ENCODE data around the gene ROBO1.

ROBO1 gene

DNA sequence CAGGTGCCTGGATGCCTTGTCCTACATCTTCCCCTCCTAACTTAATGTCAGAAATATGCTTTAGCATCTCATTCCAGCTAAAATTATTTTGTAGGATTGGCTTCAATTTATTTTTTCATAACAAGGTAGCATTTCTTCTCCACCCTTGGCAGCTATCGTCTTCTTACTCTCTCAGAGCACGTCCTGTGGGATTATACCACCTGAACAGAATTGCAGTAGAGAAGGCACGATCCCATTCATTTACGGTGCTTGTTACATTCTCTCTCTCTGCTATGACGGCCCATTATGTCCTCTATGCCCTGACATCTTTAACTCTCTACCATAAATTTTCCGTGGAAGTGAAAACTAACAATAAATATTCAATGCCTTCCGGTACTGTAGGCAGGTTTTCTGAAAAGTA, 103.3 kb downstream of the ROBO1 start:
- DNase-seq = no peak

DNA sequence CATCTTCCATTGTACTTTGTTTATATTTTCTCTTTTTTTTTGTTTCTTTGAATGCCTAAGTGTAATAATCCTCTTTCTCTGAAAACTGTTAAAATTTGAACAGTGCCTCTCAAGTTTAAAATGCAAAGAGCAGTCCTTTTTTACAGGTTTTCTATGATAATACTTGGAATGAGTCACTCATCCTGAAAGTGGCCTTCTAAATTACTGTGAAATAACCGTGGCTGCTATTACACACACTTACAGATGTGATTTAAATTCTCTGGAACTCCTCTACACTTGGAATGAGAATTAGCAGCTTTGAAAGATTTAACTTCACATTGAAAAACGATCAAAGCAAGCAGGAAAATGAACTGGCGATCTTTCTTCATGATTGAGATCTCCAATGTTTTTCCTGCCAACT, 105.9 kb downstream of the ROBO1 start:
- DNase-seq = no peak

DNA sequence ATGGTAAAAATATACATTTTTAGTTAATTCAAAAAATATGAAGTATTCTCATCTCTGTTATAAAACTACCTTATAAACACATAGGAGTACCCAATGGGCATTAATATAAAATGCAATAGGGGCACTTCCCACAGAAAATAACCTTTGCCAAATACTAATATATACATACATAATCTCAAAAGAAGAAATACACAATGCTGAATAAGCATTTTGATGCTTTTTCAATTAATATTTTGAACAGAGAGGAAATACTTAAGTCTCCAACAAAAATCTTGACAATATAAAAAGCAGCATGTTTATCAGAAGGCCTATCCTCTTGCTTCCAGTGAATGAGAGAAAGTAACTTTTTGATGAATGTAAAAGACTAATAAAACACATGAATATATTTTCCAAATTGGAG, 110.7 kb downstream of the ROBO1 start:
- no peak for DNase-seq

DNA sequence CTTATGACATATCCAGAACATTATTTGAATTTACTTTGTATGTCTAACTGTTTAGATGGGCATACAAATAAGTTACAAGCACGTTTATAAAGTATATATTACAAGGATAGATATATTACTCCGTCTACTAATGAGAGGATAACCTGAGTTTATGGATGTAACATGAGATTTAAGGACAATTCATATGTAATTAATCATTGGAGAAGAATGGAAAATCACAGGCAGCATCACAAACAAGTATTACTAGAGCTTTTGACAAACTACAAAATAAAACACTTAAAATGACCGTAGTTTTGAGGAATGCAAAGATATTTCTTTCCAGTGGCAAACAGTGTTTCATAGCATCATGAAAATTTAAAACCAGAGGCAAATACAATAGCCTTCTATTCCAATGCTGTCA, 113.8 kb downstream of the ROBO1 start:
- no peak for DNase-seq

DNA sequence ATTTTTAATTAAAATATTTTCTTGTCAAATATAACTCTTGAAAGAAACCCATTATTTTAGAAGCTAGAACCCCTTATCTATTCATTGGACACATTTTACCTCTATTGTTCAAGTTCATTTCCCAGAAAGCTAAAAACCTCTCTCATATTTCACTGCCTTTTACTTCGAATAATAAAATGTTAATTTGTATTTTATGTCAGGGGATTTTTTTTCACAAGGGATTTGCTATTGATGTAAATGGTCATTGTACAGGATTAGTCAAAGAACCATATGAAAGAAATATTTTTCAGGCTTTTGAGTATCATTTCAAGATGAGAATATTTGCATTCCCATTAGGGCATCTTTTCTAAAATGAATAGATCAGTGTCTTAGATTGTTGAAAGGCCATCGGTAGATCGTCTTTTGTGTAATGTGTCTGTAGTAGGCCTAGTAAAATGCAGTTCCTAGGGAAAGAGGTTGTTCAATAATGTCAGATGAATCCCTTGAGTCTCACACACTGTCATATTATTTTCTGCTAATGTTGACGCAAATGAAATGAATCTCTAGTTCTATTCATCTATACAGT, 114.5 kb downstream of the ROBO1 start:
- no peak for DNase-seq

DNA sequence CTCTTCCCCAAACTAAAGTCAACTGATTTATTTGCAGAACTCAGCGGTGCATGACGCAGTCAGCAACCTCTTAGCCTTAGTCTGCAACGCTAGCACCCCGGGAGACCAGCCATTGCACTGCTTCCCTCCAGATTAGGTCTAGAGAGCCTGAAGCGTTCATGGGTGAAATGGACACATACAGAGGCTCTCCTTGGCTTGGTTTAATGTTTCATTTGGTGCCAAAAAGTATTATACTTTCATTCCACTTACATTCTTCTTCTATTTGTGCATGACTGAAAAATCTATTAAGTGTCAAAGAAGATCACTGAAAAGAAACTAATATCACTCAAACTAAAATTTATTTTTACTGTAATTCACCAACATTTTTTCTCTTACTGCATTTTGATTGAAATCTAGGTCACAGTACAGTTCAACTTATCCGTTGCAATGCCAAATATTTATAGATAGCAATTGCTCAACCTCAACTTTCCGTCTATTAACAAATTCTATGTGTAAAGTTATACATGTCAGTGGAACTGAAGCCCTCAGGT, 116.2 kb downstream of the ROBO1 start:
- no peak for DNase-seq

DNA sequence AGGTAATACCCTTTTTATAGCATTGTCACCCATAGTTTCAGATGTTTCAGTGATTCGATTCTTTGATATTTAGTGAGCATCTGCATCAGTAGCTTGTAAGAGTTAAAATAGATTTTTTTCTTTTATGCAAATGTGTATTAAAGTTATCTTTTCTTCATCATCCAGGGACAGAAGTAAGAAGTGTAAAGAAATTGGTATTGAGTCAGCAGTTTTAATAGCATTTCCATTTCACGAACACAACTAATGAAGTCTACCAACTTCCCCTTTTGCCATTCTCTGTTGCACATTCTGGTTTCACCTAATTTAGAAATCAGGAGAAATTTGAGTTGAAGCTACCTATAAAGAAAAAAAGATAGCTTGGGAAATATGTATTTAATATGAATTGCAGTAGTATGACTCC, 127.9 kb downstream of the ROBO1 start:
- no peak for DNase-seq

DNA sequence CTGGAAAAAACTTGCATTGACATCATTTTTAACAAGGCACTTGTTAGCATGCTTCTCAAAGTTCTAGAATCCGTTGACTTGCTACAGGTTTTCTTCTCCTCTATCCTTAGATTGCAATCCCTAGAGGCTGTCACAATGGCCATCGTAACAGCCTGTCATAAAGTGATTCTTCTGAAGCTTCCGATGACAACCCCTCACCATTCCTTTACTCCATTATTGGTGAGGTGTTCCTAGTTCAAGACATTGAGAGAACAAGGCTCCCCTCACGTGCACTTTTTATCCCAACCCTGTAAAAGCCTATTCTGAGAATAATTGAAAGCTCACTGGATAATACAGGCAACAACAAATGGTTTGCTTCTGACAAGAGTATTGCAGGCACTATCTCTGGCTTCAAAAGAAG, 131.4 kb downstream of the ROBO1 start:
- DNase-seq = no peak

DNA sequence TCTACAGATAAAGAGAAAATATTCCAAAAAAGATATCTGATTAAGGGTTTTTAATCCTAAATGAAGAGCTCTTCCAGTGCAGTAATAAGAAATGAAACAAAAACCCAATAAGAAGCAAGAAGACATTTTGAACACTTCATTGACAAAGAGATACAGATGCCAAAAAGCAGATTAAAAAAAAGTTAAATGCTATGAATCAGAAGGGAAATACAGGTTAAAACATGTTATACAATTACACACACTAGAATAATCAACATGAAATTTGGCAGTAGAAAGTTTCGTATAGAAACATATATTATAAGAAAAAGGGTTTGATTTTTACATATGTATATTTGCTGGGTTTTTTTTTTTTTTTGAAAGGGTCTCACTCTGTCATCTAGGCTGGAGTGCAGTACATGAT, 135.0 kb downstream of the ROBO1 start:
- DNase-seq = no peak

DNA sequence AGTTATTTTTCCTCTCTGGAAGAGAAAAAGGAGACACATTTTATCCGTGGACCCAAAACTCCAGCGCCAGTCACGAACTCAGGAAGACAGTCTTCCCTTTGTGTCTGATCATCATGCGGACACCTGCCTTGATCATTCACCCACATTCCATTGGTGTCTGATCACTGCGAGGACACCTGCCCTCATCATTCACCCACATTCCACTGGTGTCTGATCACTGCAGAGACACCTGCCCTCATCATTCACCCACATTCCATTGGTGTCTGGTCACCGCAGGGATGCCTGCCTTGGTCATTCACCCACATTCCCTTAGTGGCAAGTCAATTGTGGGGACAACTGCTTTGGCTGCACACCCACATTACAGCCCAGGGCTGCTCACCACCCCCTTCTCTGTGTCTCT, 148.9 kb downstream of the ROBO1 start:
- no peak for DNase-seq

DNA sequence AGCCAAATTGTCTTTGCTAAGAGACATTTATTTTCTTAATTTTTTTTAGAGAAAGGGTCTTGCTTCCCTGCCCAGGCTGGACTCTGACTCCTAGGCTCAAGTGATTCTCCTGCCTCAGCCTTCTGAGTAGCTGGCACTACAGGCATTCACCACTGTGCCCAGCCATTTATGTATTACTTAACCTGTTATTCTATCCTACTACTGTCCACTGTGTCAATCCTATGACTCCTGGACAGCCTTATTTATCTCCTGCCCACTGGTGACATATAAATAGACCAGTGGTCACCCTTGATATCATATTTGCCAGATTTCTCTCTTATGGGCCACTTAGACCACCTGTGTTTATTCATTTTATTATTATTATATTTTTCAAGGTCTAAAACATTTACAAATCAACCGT, 161.4 kb downstream of the ROBO1 start:
- DNase-seq = no peak

DNA sequence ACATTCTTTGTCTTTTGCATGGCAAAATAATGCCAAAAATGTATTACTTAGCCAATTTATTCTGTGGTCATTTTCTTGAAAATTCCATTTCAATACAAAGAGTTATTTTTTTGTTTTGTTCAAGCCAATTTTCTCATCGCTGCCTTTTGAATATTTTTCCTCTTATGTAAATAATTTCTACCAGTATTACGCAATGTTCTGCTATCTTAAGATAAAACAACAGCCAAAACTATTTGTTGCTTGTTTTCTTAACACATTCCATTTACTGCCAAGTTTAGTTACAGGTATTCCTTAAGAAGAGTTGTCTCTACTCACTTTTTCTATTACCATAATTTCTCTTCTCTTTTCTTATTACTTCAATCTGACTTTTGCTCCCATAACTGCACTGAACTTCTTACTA, 163.1 kb downstream of the ROBO1 start:
- DNase-seq = no peak

DNA sequence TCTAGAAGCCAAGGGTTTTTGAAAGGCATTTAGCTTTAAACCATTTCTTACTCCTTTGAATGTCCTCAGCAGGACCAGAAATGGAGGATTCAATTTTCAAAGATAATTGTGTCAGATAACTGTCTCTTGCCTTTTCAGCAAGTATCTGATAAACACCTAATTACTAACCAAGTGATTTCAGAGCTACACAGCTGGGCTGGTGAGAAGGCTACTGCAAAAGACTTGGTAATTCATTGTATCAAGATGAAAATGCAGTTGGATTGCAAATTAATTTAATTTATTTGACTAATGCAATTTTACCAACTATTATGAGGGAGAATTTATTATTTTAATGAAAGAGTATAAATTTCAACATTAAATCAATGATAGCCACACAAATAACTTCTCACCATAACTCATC, 165.4 kb downstream of the ROBO1 start:
- no peak for DNase-seq

DNA sequence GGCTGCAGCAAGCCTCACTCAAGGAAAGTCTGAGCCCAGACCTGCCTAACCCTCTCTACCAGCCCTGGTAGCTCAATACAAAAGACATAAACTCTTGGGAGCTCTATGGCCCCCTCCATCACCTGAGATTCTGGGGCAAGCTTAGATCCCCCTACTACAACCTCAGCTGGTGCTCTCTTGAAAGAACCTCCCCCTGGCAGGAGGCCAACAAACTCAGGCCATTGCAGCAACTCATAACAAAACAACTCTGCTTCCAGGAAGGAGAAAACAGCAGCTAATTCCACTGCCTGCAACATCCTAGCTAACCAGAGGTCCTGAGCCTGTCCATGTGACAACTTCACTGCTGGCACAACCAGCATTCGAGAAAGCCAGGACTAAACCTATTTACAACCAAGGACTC, 169.2 kb downstream of the ROBO1 start:
- DNase-seq = no peak

DNA sequence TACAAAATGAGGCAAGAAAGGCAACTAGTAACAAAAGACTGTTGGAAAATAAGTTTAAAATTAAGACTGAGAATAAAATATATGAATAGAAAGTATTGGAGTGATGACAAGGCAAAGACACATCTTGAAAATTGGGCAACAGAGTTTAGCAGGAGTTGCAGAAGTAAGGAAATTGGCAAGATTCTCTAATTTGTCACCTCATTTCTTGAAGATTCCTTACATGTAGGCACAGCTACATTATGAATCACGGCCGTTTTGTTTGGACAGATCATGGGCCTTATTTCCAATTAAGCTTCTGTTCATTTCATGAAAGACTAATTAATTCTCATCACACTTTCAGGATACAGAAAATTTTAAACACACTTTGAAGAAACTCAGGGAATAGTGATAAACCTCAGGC, 170.1 kb downstream of the ROBO1 start:
- DNase-seq = no peak

DNA sequence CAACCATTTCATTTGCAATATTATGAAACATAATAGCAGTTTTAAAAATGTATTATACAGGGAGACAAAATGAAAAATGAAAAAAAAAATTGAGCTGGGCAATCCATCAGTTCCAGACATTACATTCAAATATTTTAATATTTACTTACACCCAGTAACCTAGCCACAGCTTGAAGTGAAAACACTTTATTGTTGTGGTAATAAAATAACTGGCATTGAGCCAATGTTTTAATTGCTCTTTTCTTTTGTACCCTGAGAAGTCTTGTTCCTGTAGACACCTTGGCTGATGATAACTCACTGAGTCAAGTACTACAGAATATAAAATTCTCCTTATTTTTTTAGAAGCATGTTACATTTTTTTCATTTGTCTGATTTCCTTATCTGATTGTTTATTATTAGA, 180.6 kb downstream of the ROBO1 start:
- DNase-seq = no peak

DNA sequence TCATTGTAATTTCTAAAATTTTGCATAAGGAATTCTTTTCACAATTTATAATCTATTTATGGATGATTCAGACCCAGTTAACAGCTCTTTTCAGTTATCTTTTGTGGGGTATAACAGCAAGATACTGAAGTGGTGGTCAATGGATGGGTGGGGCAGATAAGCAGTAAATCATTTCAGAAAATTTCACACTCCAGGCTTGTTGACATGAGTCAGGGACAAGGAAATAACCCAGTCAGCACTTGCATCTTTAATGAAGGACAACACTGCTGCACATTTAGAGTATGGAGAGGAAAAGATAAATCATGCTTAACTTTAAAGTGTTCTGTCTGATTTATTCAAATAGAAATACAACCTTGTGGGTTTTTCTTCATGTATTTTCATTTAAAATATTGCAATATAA, 181.6 kb downstream of the ROBO1 start:
- DNase-seq = no peak

DNA sequence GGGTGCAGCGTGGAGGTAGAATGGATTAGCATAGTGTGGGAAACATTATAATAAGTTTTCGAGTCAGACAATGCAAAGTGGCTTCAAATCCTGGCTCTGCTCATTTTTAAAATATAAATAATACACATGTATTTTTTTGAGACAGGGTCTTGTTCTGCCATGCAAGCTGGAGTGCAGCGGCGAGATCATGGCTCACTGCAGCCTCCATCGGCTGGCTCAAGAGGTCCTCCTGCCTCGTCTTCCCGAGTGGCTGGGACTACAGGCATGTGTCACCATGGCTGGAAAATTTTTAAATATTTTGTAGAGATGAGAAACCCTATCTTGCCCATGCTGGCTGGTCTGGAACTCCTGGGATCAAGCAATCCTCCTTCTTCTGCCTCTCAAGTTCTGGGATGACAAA, 194.9 kb downstream of the ROBO1 start:
- DNase-seq = no peak

DNA sequence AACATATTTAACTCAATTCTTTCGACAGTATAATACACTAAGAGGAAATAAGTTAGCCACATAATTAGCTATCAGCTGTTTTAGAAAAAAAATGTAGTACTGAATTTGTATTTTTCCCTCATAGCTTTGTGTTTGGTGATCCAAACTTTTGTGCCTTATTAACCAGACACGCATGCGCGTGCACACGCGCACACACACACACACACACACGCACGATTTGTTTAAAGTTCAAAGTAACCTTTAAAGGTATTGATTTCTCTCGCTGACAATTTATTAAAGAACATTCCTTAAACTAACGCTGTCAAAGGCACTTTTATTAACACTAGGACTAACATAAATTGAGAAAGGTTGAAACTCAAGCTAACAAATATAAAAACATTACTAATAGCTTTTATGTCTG, 198.9 kb downstream of the ROBO1 start:
- DNase-seq = no peak

DNA sequence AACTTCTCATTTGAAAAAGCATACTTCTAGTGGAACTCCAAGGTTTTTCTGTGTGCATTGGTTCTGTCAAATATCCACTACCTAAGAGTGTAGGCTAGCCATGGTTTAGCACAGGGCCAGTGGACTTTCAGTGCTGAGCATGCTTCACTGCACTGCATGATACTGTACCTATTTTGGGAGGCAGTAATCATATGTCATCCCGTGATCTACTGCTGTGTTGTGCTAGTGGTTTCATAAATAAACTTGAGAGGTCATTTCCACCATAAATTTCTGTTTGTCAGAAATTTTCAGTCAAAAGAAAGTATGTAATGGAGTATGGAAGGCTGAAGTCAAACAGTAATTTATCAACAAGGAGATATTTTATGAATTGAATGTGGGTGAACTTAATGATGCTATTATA, 203.6 kb downstream of the ROBO1 start:
- no peak for DNase-seq

DNA sequence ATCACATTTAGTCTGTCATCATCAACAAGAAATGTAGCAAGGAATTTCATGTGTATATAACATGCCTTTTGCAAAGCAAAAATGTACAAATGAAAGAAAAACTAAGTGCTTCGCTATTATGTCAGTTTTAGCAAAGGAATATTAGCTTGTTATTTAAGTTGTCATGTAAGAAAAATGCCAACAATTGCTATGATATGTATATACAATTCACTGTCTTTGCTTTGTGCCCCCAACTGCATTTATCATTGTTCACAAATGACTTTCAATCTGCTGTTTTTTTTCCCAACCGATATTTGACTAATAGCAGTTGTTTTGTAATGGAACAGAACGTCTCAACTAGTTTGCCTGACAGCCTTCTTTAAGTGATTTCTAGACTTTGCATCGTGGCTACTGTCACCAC, 207.1 kb downstream of the ROBO1 start:
- no peak for DNase-seq

DNA sequence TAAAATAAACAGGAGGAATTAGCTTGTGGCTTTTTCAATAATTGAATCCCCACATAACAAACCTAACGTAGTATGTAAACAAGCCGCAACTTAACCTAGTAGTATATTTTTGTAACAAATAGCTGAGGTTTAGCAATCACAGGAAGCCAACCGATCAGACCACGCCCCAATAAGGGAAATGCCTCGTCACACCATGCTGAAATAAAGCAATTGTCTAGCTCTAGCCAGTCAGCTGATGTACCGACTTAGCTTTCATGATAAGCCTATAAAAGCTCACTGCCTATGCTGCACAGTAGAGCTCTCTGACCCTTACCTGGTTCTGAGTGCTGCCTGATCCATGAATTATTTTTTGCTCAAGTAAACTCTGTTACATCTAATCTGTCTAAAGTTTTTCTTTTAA, 208.9 kb downstream of the ROBO1 start:
- DNase-seq = no peak

DNA sequence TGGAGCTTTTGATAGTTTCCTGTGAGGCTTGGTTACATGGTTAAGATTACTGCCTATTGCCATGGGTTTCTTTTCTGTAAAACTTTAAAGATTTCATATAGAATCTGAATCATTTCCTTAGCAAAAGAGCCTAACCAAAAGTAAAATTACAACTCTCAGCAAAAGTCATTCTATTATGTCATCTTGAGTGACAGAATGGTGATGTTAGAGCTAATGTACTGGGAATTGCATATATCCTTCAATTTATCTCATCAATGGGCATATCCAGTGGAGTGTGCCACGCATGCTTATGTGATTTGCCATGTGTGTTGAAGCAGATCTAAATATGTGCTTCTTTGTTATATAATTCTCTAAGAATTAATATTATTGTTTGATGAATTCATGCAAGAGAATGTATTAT, 212.1 kb downstream of the ROBO1 start:
- no peak for DNase-seq

DNA sequence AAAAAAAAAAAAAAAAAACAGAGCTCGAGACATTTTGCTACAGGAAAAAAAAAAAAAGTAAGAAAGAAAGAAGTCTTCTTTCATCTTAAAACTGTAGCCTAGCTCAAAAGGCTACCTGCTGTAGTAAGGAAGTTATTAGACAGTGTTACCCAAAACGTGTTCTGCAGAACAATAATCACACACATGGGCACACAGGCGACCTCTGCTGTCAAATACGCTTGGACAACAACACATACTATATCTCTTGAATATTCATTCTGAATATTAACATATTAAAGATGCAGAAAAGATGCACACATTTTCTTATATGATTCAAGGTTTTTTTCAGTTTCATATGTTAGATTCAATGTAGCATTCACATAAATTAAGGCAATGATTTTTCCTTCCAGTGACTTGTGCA, 215.8 kb downstream of the ROBO1 start:
- DNase-seq = no peak

DNA sequence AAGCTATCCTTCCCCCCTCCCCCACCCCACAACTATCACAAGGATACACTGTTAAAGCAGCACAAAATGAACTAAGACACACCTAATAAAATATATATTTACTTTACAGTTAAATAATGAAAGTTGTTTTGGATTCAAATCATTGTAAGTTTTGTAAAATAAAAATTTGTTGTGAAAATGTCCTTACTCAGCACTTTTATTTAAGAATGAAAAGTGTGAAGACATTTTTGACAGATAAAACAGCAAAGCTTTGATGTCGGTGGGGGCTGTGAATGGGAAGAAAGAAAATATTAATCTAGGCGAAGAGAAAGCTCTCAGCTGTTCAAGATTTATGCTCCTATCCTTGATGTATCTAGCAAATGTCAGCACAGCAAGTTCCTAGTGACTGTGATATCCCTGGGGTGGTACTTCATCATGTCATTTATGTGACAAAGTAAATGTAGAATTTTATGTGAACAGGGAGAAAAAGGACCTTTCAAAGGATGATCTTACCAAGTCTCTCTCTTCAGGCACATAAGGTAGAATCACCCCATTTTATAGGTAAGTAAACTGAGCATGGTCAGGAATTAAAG, 216.4 kb downstream of the ROBO1 start:
- no peak for DNase-seq
